ENCODE data around the gene C1QL2.

The C1QL2 gene

DNA sequence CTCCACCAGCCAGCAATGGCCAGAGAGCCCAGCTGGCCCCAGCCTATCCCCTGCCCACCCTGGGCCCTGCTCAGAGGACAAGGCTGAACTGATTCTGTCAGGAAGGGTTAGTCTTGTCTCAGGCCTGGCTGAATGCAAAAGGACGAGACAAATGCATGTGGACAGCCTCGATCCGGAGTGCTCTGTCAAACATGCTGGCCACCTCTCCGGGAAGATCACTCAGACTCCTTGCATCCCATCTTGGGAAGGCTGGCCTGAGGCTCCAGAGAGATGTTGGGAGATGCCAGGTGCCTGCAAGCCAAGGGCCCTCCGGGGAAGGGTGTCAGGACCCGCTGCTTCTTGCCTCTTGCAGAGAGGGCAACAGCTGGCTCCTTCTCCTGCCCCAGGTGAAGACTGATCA, 20.2 kb upstream of the C1QL2 start:
- Histone ChIP-seq H3K4me3 (ENCODE audit: low read length) (no peak overlapping the region), H3K9me3 (replicated peaks; ENCODE audit: low read length) (no peaks in the 10 kb centered on the region), H3K4me2 (ENCODE audit: low read length) (no peak overlapping the region), H3K4me1 (ENCODE audit: control insufficient read depth, insufficient read depth, low read length) (peaks cover 19% of the 10 kb centered on the region), H3K36me3 (ENCODE audit: insufficient read depth, low read length) (no peaks in the 10 kb centered on the region), H3K27me3 (ENCODE audit: control insufficient read depth, insufficient read depth, low read length) (no peaks in the 10 kb centered on the region), H3K9ac (ENCODE audit: low read depth, low read length) (no peak overlapping the region)

DNA sequence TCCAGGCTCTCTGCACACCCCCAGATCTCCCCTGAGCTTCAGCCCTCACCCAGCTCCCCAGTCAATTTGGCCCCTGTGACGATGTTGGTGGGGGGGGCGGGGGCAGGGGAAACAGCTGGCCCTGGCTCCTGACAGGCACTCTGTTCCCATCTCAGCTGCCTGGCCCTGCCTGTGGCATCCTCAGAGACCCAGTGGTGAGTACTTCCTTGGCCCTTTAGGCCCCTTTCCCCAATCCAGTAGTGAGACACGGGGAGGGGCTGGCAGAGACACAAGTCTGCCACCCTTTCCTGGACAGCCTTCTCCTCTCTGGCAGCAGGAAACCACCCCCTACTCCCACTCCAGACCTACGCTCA, 19.3 kb upstream of the C1QL2 start:
- H3K9me3 ChIP-seq (replicated peaks; ENCODE audit: low read length) = no peaks in the 10 kb centered on the region
- no peak overlapping the region for H3K4me2 ChIP-seq (ENCODE audit: low read length)
- no peak overlapping the region for H3K4me3 ChIP-seq (ENCODE audit: low read length)
- no peaks in the 10 kb centered on the region for H3K36me3 ChIP-seq (ENCODE audit: insufficient read depth, low read length)
- no peaks in the 10 kb centered on the region for H3K27me3 ChIP-seq (ENCODE audit: control insufficient read depth, insufficient read depth, low read length)
- no peak overlapping the region for H3K9ac ChIP-seq (ENCODE audit: low read depth, low read length)
- H3K4me1 ChIP-seq (ENCODE audit: control insufficient read depth, insufficient read depth, low read length) = peaks cover 19% of the 10 kb centered on the region

DNA sequence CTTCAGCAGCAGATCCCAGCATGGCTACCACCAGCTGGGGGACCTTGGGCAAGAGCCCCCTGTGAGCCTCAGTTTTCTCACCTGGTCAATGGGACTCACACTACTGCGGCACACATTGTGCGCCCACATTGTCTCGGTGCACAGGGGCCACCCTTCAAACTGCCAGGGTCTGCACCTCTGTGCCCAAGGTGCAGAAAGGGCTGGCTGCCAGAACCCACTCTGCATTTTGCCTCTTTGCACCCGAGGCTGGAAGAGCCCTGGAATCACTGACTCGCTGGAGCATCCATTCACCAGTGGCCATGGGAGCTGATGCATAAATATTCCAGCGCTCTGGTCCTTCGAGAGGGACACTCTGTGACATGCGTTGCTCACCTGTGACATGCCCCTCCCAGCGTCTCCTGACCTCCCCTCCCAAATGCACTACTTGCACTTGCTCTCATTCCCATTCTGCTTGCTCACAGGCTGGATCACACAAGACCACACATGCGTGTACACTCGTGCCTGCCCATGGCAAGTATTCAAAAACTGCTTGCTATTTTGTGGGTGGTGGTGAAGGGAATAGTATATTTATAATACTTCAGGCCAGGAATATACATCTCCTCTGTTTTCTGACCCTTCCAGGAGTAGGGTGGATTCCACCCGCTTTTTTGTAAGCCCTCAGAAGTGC, 18.8 kb upstream of the C1QL2 start:
- Histone ChIP-seq H3K9me3 (replicated peaks; ENCODE audit: low read length) (no peaks in the 10 kb centered on the region), H3K4me2 (ENCODE audit: low read length) (no peak overlapping the region), H3K4me3 (ENCODE audit: low read length) (no peak overlapping the region), H3K27me3 (ENCODE audit: control insufficient read depth, insufficient read depth, low read length) (no peaks in the 10 kb centered on the region), H3K4me1 (ENCODE audit: control insufficient read depth, insufficient read depth, low read length) (peaks cover 19% of the 10 kb centered on the region), H3K36me3 (ENCODE audit: insufficient read depth, low read length) (no peaks in the 10 kb centered on the region), H3K9ac (ENCODE audit: low read depth, low read length) (no peak overlapping the region)

DNA sequence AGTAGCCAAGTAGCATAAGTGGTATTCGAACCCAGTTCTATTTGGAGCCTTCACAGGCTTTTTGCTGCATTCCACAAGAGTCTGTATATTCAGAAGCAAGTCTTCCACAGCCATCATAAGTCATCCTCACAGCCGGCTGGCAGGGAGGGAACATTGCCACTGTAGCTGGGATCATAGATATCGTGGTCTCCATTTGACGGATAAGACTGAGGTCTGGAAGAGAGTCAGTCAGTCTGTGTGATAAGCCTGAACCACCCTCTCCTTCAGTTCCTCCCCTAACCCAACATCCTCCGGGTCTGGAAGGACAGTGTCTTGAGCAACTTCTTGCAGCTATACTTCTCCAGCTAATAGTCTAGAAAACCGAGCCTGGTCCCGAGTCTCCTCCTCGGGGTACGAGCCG, 17.0 kb upstream of the C1QL2 start:
- Histone ChIP-seq H3K4me3 (ENCODE audit: low read length) (no peak overlapping the region), H3K4me2 (ENCODE audit: low read length) (no peak overlapping the region), H3K27me3 (ENCODE audit: control insufficient read depth, insufficient read depth, low read length) (no peaks in the 10 kb centered on the region), H3K9ac (ENCODE audit: low read depth, low read length) (no peak overlapping the region), H3K4me1 (ENCODE audit: control insufficient read depth, insufficient read depth, low read length) (peaks cover 18% of the 10 kb centered on the region), H3K36me3 (ENCODE audit: insufficient read depth, low read length) (no peaks in the 10 kb centered on the region), H3K9me3 (replicated peaks; ENCODE audit: low read length) (no peaks in the 10 kb centered on the region)

DNA sequence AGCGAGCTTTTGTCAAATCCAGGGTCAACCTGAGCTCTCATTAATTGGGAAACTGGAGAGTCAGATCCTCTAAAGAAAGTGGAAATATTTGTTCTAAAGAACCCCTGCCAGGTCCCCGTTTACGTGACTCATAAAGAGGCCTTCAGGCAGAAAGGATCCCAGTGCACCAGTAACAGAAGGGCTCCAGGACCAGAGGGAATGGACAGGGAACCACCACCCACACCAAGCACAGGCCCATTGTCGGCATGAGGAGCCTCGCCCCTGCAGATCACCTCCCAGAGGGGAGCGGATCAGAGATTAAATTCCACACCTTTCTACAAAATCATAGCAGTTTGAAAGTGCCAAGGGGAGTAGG, 16.4 kb upstream of the C1QL2 start:
- H3K4me1 ChIP-seq (ENCODE audit: control insufficient read depth, insufficient read depth, low read length) = peaks cover 13% of the 10 kb centered on the region
- H3K4me2 ChIP-seq (ENCODE audit: low read length) = no peak overlapping the region
- no peak overlapping the region for H3K9ac ChIP-seq (ENCODE audit: low read depth, low read length)
- no peak overlapping the region for H3K4me3 ChIP-seq (ENCODE audit: low read length)
- no peaks in the 10 kb centered on the region for H3K9me3 ChIP-seq (replicated peaks; ENCODE audit: low read length)
- H3K36me3 ChIP-seq (ENCODE audit: insufficient read depth, low read length) = no peaks in the 10 kb centered on the region
- H3K27me3 ChIP-seq (ENCODE audit: control insufficient read depth, insufficient read depth, low read length) = peaks cover under 1% of the 10 kb centered on the region

DNA sequence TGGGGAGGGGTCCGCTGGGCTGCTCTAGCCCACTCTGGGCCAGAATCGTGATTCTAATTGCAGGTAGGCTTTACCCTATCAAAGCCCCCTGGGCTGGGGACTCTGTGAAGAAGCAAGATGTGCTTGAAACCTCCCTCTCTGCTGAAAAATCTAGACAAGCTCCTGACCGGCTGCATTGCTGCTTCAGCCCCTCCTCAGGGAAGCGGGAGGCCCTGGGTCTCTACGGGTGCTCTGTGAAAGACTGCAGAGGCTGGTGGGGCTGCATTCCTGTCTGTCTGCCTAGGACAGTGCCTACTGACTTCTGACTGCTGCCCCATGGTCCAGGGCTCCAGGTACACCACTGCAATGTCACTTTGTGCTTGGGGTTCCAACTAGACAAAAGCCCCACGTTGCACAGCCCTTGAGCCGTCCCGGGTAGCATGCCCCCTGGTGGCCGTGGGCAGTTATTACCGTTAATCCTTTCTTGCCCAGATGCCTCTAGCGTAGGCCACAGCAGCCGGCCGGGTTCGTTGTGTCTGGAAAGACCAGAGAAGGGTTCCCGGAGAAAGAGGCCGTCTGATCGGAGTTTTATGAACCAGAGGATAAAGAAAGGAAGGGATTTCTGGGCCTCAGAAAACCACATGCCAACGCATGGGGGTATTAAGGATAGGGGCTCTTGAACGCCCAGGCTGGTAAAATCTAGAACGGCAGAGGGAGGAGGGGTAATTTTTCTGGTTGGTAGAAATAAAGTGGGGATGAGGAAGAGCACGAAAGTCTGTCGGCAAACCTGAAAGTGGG, 15.9 kb upstream of the C1QL2 start:
- H3K9me3 ChIP-seq (replicated peaks; ENCODE audit: low read length) = no peaks in the 10 kb centered on the region
- no peak overlapping the region for H3K4me3 ChIP-seq (ENCODE audit: low read length)
- H3K36me3 ChIP-seq (ENCODE audit: insufficient read depth, low read length) = no peaks in the 10 kb centered on the region
- peaks cover 6% of the 10 kb centered on the region for H3K27me3 ChIP-seq (ENCODE audit: control insufficient read depth, insufficient read depth, low read length)
- no peak overlapping the region for H3K9ac ChIP-seq (ENCODE audit: low read depth, low read length)
- no peak overlapping the region for H3K4me2 ChIP-seq (ENCODE audit: low read length)
- peaks cover 7% of the 10 kb centered on the region for H3K4me1 ChIP-seq (ENCODE audit: control insufficient read depth, insufficient read depth, low read length)

DNA sequence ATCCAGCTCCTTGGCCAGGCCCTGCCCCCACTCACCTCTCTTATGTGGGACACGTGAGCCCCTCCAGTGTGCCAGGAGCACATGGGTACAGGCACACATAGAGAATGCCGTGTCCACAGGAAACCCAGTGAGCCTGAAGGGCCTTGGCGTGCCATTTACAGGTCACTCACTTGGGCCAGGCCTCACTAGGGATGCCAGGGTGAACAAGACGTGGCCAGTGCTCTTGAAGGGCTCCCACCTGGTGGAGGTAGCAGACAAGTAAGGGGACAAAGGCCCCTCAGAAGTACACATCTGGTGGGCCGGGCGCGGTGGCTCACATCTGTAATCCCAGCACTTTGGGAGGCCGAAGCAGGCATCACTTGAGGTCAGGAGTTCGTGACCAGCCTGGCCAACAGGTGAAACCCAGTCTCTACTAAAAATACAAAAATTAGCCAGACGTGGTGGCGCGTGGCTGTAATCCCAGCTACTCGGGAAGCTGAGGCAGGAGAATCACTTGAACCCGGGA, 15.1 kb upstream of the C1QL2 start:
- no peaks in the 10 kb centered on the region for H3K36me3 ChIP-seq (ENCODE audit: insufficient read depth, low read length)
- H3K4me1 ChIP-seq (ENCODE audit: control insufficient read depth, insufficient read depth, low read length) = no peaks in the 10 kb centered on the region
- no peak overlapping the region for H3K4me2 ChIP-seq (ENCODE audit: low read length)
- H3K9me3 ChIP-seq (replicated peaks; ENCODE audit: low read length) = no peaks in the 10 kb centered on the region
- peaks cover 13% of the 10 kb centered on the region for H3K27me3 ChIP-seq (ENCODE audit: control insufficient read depth, insufficient read depth, low read length)
- H3K9ac ChIP-seq (ENCODE audit: low read depth, low read length) = no peak overlapping the region
- no peak overlapping the region for H3K4me3 ChIP-seq (ENCODE audit: low read length)

DNA sequence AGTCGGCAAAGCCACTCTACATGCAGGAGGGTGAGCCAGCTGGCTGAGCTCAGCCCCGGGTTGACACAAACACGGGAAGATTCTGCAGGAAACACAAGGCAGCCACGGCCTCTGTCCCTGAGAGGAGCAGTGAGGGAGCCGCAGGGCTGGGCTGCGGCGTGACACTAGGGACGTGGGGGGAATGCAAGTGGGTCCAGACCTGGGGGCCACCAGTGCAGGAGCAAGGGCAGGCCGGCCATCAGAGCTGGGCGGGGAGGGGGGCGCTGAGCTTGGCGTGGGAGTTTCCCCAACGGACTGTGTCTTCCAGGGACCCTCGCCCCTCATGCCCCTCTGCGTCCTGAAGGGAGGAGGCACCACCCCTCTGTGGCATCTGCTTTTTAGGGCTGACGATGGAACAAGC, 12.0 kb upstream of the C1QL2 start:
- H3K9ac ChIP-seq (ENCODE audit: low read depth, low read length) = no peak overlapping the region
- H3K4me2 ChIP-seq (ENCODE audit: low read length) = no peak overlapping the region
- H3K9me3 ChIP-seq (replicated peaks; ENCODE audit: low read length) = no peaks in the 10 kb centered on the region
- peaks cover 23% of the 10 kb centered on the region for H3K27me3 ChIP-seq (ENCODE audit: control insufficient read depth, insufficient read depth, low read length)
- no peaks in the 10 kb centered on the region for H3K36me3 ChIP-seq (ENCODE audit: insufficient read depth, low read length)
- no peak overlapping the region for H3K4me3 ChIP-seq (ENCODE audit: low read length)
- H3K4me1 ChIP-seq (ENCODE audit: control insufficient read depth, insufficient read depth, low read length) = no peaks in the 10 kb centered on the region

DNA sequence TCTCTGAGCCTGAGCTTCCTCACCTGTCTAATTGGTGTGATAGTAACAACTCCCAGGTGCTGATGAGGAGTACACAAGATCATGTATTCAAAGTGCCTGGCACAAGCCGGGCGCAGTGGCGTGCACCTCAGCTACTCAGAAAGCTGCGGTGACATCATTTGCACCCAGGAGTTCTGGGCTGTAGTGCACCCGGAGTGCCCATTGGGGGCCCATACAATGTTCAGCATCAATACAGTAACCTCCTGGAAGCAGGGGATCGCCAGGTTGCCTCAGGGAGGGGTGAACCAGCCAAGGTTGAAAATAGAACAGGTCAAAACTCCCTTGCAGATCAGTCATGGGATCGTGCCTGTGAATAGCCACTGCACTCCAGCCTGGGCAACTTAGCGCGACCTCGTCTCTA, 11.2 kb upstream of the C1QL2 start:
- no peak overlapping the region for H3K4me2 ChIP-seq (ENCODE audit: low read length)
- H3K9ac ChIP-seq (ENCODE audit: low read depth, low read length) = no peak overlapping the region
- H3K9me3 ChIP-seq (replicated peaks; ENCODE audit: low read length) = no peaks in the 10 kb centered on the region
- H3K4me3 ChIP-seq (ENCODE audit: low read length) = no peak overlapping the region
- H3K36me3 ChIP-seq (ENCODE audit: insufficient read depth, low read length) = no peaks in the 10 kb centered on the region
- no peaks in the 10 kb centered on the region for H3K4me1 ChIP-seq (ENCODE audit: control insufficient read depth, insufficient read depth, low read length)
- H3K27me3 ChIP-seq (ENCODE audit: control insufficient read depth, insufficient read depth, low read length) = peaks cover 23% of the 10 kb centered on the region

DNA sequence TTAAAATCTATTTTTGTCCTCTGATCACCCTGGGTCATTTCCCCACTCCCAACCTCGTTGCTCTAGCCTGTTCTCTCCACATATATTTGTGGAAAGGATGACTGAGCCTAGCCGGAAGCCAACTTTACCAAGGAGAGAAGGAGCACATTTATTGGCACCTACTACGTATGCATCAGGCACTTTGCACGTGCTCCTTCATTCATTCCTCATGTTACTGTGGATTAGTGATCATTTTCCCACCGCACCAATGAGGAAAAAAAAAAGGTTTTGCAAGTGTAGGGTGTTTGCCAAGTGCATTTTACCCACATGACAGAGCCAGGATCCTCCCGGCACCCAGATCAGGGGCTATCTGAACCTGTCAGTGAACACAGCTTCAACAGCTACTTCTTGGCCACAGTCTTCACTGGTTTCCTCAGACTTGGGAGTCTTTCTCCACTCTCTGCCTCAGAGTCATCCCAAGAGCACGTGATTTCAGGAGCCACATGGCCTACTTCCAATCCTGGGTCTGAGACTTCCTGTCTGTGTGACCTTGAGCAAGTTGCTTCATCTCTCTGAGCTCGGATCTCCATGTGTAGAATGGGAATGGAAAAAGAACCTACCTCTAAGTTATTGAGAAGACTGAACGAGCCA, 1.9 kb upstream of the C1QL2 start:
- H3K36me3 ChIP-seq (ENCODE audit: insufficient read depth, low read length) = no peaks in the 10 kb centered on the region
- H3K9me3 ChIP-seq (replicated peaks; ENCODE audit: low read length) = no peaks in the 10 kb centered on the region
- H3K9ac ChIP-seq (ENCODE audit: low read depth, low read length) = no peak overlapping the region
- H3K4me3 ChIP-seq (ENCODE audit: low read length) = no peak overlapping the region
- peaks cover 79% of the 10 kb centered on the region for H3K27me3 ChIP-seq (ENCODE audit: control insufficient read depth, insufficient read depth, low read length)
- no peaks in the 10 kb centered on the region for H3K4me1 ChIP-seq (ENCODE audit: control insufficient read depth, insufficient read depth, low read length)
- no peak overlapping the region for H3K4me2 ChIP-seq (ENCODE audit: low read length)

DNA sequence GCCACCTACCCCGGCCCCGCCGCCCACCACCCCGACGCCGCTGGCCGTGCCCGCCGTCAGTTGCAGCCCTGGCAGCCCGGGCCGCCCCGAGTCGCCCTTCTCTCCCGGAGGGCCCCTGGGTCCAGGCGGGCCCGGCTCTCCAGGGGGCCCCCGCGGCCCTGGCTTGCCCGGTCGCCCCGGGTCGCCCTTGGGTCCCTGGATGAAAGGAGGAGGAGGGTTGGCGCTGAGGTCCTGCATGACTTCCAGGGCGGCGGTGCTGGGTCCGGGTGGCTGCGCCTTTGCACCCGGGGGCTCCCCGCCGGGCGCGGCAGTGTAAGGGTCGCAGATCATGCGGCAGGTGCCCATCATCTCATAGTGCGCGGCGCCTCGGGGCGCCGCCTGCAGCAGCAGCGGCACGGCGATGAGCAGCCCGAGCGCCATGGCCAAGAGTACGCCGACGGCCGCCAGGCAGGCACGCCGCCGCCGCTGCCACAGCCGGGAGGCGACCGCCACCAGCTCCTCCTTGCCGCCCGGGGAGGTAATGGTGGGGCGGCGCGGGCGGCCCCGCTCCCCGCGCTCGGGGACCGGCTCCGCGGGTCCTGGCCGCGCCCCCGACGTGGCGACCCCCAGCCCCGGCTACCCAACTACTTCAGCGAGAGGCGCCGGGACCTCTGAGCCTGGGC, 570 bp downstream of the C1QL2 start:
- H3K9me3 ChIP-seq (replicated peaks; ENCODE audit: low read length) = no peaks in the 10 kb centered on the region
- no peak overlapping the region for H3K9ac ChIP-seq (ENCODE audit: low read depth, low read length)
- H3K4me1 ChIP-seq (ENCODE audit: control insufficient read depth, insufficient read depth, low read length) = no peaks in the 10 kb centered on the region
- H3K27me3 ChIP-seq (ENCODE audit: control insufficient read depth, insufficient read depth, low read length) = peaks cover 95% of the 10 kb centered on the region
- no peak overlapping the region for H3K4me2 ChIP-seq (ENCODE audit: low read length)
- H3K36me3 ChIP-seq (ENCODE audit: insufficient read depth, low read length) = no peaks in the 10 kb centered on the region
- H3K4me3 ChIP-seq (ENCODE audit: low read length) = no peak overlapping the region
